Ureter (tissue), 1 donor: ENCODE measurements around the gene BPHL. TPM values are rescaled to one million over a fixed set of nuclear protein-coding genes. Genes with fewer than 3 reads are reported as not detected.
"Not testable (repeated sequence)": the region's sequence is repeated elsewhere in the genome, so short reads cannot be mapped to it uniquely, and the experiment has no call there.

Experiments used
- DNase-seq: peaks from one replicate; pipeline ENCODE4 v3.0.0-alpha.2; 2020; ENCODE audit warnings: low spot score
- total RNA-seq: library from RNA; stranded (reverse); gene quantifications from one replicate; pipeline ENCODE4 v1.2.4, GENCODE V29; 2023
- donor health status: DM: yes; HTN: yes; CAD: no.

The BPHL gene
- total RNA-seq: 35.6 TPM

DNA sequence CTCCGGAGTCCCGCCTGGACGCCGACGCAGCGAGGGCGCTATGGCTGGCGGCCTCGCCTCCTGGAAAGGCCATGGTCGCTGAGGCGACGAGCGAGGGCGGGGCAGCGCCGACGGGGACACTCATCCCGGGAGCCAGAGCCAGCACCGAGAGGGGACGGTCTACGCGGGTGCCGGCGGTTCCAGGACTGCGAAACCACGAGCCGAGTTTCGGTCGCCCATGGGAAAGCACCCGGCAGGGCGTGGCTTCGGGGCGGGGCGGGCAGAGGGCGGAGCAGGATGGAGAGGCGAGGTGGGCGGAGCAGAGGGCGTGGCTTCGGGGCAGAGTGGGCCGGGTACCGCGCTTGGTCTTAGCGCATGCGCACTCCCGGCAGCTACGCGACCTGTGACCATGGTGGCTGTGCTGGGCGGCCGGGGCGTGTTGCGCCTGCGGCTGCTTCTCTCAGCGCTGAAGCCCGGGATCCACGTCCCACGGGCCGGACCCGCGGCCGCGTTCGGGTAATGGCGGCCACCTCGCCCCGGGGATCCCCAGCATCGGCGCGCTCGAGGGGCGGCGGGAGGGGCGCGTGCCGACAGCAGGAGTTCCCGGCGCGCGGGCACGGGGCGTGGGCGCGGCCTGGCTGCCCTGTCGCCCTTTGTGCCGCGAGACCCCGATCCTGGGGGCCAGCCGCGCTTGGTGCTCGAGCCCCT, at the start of gene BPHL:
Gene BPHL, plus strand, starts transcription at position 359 of the 687 bp plus-strand sequence. Its CDS starts 30 bp downstream, at position 389.
- DNase-seq: peak; percentile 99

DNA sequence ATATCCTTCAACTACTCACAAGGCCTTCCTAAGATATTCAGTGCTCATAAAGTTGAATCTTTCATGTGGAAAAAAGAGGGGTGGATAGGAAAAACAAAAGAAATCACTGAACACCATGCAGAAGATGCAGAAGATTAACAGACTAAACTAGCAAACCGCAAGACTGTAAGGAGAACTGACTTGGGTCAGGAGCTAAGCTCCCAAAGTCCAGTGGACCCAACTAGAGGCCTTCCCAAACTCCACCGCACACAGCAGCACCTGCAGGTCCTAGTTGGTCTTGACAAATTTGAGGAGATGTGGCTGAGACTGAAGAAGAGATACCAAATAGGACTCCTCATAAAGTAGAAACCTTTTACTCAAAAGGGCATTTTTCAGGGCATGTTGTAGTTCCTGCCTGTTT, 46.9 kb upstream of the BPHL start:
- no peak for DNase-seq

GRCh38 chr6:3072798-3073197, 45.7 kb upstream of the BPHL start:
- no peak for DNase-seq

GRCh38 chr6:3073382-3073781, 45.1 kb upstream of the BPHL start:
- DNase-seq: no peak

GRCh38 chr6:3075772-3076113, 42.8 kb upstream of the BPHL start:
- DNase-seq: no peak

- no peak for DNase-seq
These were observed 42.2 kb upstream of the BPHL start for GRCh38 chr6:3076320-3076719.

GRCh38 chr6:3077430-3077829, 41.1 kb upstream of the BPHL start:
- DNase-seq: no peak

DNA sequence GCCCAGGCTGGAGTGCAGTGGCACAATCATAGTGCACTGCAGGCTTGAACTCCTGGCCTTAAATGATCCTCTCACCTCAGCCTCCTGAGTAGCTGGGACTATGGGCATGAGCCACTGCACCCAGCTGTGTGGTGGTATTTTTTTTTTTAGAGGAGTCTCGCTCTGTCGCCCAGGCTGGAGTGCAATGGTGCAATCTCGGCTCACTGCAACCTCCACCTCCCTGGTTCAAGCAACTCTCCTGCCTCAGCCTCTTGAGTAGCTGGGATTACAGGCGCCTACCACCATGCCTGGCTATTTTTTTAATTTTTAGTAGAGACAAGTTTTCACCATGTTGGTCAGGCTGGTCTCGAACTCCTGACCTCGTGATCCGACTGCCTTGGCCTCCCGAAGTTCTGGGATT, 39.6 kb upstream of the BPHL start:
- DNase-seq: not testable (repeated sequence)

DNA sequence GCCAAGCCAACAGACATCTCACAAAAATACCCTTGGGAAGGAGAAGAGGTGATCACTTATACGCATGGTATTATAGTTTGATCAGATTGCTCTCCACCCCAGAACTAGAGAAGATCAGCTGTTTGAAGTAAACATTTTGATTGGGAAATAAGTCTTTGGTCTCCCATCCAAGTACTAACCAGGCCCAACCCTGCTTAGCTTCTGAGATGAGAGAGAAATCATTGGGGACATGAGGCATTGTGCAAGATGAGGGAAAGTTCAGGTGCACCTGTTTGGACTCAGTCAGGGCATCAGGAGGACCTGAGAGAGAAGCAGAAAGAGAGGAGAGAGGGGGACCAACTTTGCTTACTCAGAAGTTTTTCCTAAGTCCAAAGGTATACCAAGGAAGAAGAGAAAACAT, 38.8 kb upstream of the BPHL start:
- no peak for DNase-seq

GRCh38 chr6:3081960-3082359, 36.6 kb upstream of the BPHL start:
- no peak for DNase-seq

- DNase-seq: no peak
These were observed 33.4 kb upstream of the BPHL start for GRCh38 chr6:3085074-3085473.

- no peak for DNase-seq
These were observed 32.1 kb upstream of the BPHL start for GRCh38 chr6:3086282-3086946.

GRCh38 chr6:3088446-3088845, 30.1 kb upstream of the BPHL start:
- DNase-seq: no peak

DNA sequence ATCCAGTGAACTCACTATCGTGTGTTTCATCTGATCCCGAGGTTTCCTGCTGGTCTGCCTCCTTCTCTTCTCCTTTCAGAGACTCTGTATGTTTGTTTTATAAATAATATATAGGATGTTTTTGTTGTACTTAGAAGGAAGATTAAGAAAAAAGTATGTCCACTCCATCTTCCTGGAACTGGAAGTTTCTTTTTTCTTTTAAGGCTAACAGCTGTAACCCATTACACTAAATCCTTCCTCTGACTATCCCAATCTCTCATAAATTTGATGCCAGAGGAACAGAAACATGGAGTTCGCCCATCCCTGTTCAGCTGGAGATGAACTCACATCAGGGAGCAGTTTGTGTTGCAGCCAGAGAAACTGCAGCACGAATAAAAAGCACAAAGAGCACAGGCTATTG, 29.5 kb upstream of the BPHL start:
- no peak for DNase-seq

GRCh38 chr6:3090013-3090412, 28.5 kb upstream of the BPHL start:
- no peak for DNase-seq

DNA sequence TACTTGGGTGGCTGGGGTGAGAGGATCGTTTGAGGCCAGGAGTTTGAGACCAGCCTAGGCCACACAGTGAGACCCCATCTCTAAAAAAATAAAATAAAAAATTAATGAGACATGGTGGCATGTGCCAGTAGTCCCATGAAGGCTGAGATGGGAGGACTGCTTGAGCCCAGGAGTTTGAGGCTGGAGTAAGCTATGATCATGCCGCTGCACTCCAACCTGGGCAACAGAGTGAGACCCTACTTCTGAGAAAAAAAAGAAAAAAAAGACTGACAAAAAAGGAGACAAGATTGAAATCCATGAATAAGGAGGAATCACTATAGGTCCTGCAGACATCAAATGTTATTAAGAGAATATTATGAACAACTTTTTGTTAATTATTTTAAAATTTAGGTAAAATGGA, 23.7 kb upstream of the BPHL start:
- DNase-seq: no peak

- DNase-seq: no peak
These were observed 15.6 kb upstream of the BPHL start for GRCh38 chr6:3102875-3103274.

GRCh38 chr6:3108746-3109414, 9.6 kb upstream of the BPHL start:
- no peak for DNase-seq

DNA sequence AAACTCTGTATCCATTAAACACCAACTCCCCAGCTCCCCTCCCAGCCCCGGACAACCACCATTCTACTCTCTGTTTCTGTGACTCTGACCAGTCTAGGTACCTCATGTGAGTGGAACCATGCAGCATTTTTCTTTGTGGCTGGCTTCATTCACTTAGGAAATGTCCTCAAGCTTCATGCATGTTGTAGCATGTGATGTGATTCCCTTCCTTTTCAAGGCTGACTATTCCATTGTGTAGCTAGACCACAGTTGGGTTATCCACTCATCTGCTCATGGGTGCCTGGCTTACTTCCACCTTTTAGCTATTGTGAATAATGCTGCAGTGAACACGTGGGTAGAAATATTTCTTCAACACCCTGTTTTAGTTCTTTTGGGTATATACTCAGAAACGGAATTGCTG, 8.8 kb upstream of the BPHL start:
- DNase-seq: no peak

GRCh38 chr6:3114377-3114776, 4.1 kb upstream of the BPHL start:
- no peak for DNase-seq

GRCh38 chr6:3117912-3118352, 579 bp upstream of the BPHL start:
- DNase-seq: no peak

- no peak for DNase-seq
These were observed 671 bp downstream of the BPHL start for GRCh38 chr6:3119040-3119723.

DNA sequence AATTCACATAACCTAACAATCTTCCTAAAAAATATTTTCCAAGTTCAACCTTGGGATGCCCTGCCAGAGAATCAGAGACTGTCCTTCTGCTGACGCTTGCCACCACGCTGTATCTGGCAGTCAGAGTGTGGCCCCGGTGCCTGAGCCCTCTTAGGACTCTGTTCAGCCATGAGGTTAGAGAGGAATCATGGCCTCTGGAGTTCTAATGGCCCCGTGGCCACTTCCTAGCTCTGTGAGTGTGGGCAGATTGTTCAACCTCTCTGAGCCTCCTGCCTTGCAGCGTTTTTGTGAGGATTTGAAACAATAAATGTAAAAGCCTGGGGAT, 2.2 kb downstream of the BPHL start:
- no peak for DNase-seq
